ENCODE results near the gene BRICD5. TPM values are rescaled to one million over a fixed set of nuclear protein-coding genes. Genes with fewer than 3 reads are reported as not detected.
A peak's percentile ranks its signal among the peaks of the same experiment; 100 is the strongest.

The BRICD5 gene
- total RNA-seq, 4 donors from 2014 or later, result 3.8 to 44.6 (median 12.0) TPM

GRCh38 chr16:2180461-2180860 is 30.2 kb downstream of the BRICD5 start:
- 95 to 98% methylated on average over 23 to 25 of the region's 43 CpGs for WGBS, 2 donors
- no peak for DNase-seq
- H3K9me3 ChIP-seq, result no peaks in the 10 kb centered on the region

GRCh38 chr16:2179576-2179975 is 31.1 kb downstream of the BRICD5 start:
- no peaks in the 10 kb centered on the region for H3K4me1 ChIP-seq
- H3K4me3 ChIP-seq (replicated peaks in 1 of 3), result no peak overlapping the region
- intact Hi-C loops (cut with DNase I), result no loop called here
- H3K27me3 ChIP-seq, result no peaks in the 10 kb centered on the region
- TF ChIP-seq POLR2A (IDR thresholded peaks at IDR 0.05), result no peak
- no peak for TF ChIP-seq CTCF (IDR thresholded peaks at IDR 0.05)
- H3K9me3 ChIP-seq, result no peaks in the 10 kb centered on the region
- H3K27ac ChIP-seq, result no peak overlapping the region
- peaks cover 18 to 28% of the 10 kb centered on the region in 2 donors for H3K36me3 ChIP-seq
- WGBS, 2 donors, result 95 to 100% methylated on average over 6 to 24 of the region's 31 CpGs
- no peak for DNase-seq

More at GRCh38 chr16:2180461-2180860, 30.2 kb downstream of the BRICD5 start:
- no peak for TF ChIP-seq CTCF (IDR thresholded peaks at IDR 0.05)
- TF ChIP-seq POLR2A (IDR thresholded peaks at IDR 0.05), result no peak
- Histone ChIP-seq H3K4me3 (replicated peaks in 1 of 3) (no peak overlapping the region), H3K36me3 (peaks cover 9 to 20% of the 10 kb centered on the region in 2 donors), H3K4me1 (no peaks in the 10 kb centered on the region), H3K27me3 (no peaks in the 10 kb centered on the region), H3K27ac (no peak overlapping the region)
- intact Hi-C loops (cut with DNase I), result no loop called here

- TF ChIP-seq POLR2A (IDR thresholded peaks at IDR 0.05), result no peak
- no peak for TF ChIP-seq CTCF (IDR thresholded peaks at IDR 0.05)
- no peak overlapping the region for H3K4me3 ChIP-seq (replicated peaks in 1 of 3)
- no peak overlapping the region for H3K27ac ChIP-seq
- no peaks in the 10 kb centered on the region for H3K9me3 ChIP-seq
- H3K27me3 ChIP-seq, result no peaks in the 10 kb centered on the region
- intact Hi-C loops (cut with DNase I), result no loop called here
- no peak for DNase-seq
- no peaks in the 10 kb centered on the region for H3K4me1 ChIP-seq
- H3K36me3 ChIP-seq, result peaks cover 23 to 32% of the 10 kb centered on the region in 2 donors
- WGBS, 2 donors, result 15 to 76% methylated on average over 6 to 11 of the region's 50 CpGs
These were observed 31.6 kb downstream of the BRICD5 start for GRCh38 chr16:2179107-2179501.

GRCh38 chr16:2178321-2179106 is 32.1 kb downstream of the BRICD5 start:
- no peaks in the 10 kb centered on the region for H3K27me3 ChIP-seq
- peak in 1 of 2 donors; percentile 15 for DNase-seq
- no peaks in the 10 kb centered on the region for H3K9me3 ChIP-seq
- TF ChIP-seq CTCF (IDR thresholded peaks at IDR 0.05) (no peak), POLR2A (IDR thresholded peaks at IDR 0.05) (no peak)
- H3K27ac ChIP-seq, result no peak overlapping the region
- intact Hi-C loops (cut with DNase I), result no loop called here
- 10 to 43% methylated on average over 6 to 50 of the region's 106 CpGs for WGBS, 2 donors
- H3K4me1 ChIP-seq, result no peaks in the 10 kb centered on the region
- no peak overlapping the region for H3K4me3 ChIP-seq (replicated peaks in 1 of 3)
- peaks cover 29 to 38% of the 10 kb centered on the region in 2 donors for H3K36me3 ChIP-seq

GRCh38 chr16:2177561-2177960 is 33.1 kb downstream of the BRICD5 start:
- Histone ChIP-seq H3K27ac (no peak overlapping the region), H3K4me3 (replicated peaks in 1 of 3) (no peak overlapping the region), H3K4me1 (no peaks in the 10 kb centered on the region), H3K9me3 (no peaks in the 10 kb centered on the region), H3K27me3 (no peaks in the 10 kb centered on the region), H3K36me3 (peaks cover 36 to 44% of the 10 kb centered on the region in 2 donors)
- intact Hi-C loops (cut with DNase I), result no loop called here
- 93 to 97% methylated on average over 19 to 20 of the region's 20 CpGs for WGBS, 2 donors
- TF ChIP-seq POLR2A (IDR thresholded peaks at IDR 0.05) (no peak), CTCF (IDR thresholded peaks at IDR 0.05) (no peak)
- DNase-seq, result no peak

Data from thyroid gland (tissue), 4 donors.